ENCODE data around the gene PAEP.

DNA sequence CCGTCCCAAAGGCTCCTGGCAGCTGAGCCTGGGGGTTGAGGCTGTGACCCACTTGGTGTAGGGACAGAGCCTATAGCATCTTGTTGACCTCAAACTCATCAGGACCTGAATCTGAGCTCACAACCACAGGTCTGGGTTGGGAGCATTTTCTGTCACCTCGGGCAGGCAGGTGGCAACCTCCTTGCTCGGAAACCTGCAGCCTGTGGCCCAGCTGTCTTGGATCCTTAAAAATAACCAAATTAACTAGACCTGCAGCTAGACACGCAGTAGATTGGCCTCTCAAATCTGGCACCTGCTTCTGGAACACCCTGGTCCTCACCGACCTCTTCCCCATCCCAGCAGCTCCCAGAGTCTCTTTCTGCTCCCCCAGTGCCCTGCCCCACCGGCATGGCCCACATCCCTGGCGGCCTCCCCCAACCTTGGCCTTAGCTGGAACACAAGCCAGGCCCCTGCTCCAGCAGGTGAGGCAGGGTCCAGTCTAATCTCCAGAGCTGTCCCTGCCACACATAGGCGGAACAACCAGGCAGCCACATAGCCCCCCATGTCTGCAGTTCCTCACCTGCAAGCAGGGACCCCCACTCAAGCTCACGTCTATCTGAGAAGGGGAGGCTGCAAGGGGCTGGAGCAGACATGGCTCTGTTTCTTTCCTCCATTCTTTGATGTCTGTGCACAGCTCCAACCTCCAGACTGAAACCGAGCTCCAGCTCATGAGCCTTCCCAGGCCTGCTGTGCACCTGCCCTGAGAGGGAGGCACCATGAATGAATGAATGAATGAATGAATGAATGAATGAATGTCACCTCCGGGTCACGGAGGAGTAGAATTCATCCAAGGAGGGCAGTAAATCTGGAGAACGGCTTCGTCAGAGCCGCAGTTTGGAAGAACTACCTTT is 28.3 kb downstream of the PAEP start:
- TF ChIP-seq, protein P1, sequence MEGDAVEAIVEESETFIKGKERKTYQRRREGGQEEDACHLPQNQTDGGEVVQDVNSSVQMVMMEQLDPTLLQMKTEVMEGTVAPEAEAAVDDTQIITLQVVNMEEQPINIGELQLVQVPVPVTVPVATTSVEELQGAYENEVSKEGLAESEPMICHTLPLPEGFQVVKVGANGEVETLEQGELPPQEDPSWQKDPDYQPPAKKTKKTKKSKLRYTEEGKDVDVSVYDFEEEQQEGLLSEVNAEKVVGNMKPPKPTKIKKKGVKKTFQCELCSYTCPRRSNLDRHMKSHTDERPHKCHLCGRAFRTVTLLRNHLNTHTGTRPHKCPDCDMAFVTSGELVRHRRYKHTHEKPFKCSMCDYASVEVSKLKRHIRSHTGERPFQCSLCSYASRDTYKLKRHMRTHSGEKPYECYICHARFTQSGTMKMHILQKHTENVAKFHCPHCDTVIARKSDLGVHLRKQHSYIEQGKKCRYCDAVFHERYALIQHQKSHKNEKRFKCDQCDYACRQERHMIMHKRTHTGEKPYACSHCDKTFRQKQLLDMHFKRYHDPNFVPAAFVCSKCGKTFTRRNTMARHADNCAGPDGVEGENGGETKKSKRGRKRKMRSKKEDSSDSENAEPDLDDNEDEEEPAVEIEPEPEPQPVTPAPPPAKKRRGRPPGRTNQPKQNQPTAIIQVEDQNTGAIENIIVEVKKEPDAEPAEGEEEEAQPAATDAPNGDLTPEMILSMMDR (IDR thresholded peaks at IDR 0.05) = no peak
- TF ChIP-seq POLR2AphosphoS5 (IDR thresholded peaks at IDR 0.05) (no peak), POLR2A (IDR thresholded peaks at IDR 0.05) (no peak), EP300 (IDR thresholded peaks at IDR 0.05; ENCODE audit: low read depth) (no peak)
